GM18951 (cell line): ENCODE data around the gene COA8.

Experiments used
- POLR2A ChIP-seq: IDR thresholded peaks from 4 replicates; pipeline ENCODE4 v1.6.1; 2011; ENCODE audit warnings: mild to moderate bottlenecking; ENCODE audit not compliant: insufficient read length, insufficient read depth; ENCODE audit errors: extremely low read depth
- in situ Hi-C: fragments of 300-500 bp; cut with MboI; formaldehyde crosslinking; loops from one replicate; pipeline ENCODE4 v1.12.0; 2022; ENCODE audit warnings: low sequenced_read_pairs, mixed read lengths, inconsistent platforms; ENCODE audit not compliant: unreplicated experiment

COA8 gene

GRCh38 chr14:103562429-103563225 lies at the start of gene COA8, which contains the start of gene BAG5:
Gene COA8, plus strand, starts transcription at chr14:103562960. Its CDS starts 42 bp downstream, at chr14:103563002.
Gene BAG5, minus strand, starts transcription at chr14:103562657. Its CDS starts 1,493 bp downstream, at chr14:103561164.
- peak; percentile 75 for TF ChIP-seq POLR2A
- in situ Hi-C loops, result no loop called here

GRCh38 chr14:103514596-103515421 lies 48.0 kb upstream of the COA8 start:
- no peak for TF ChIP-seq POLR2A

GRCh38 chr14:103516426-103517173 lies 46.2 kb upstream of the COA8 start:
- no peak for TF ChIP-seq POLR2A
- in situ Hi-C loops, result no loop called here

More at GRCh38 chr14:103514596-103515421, 48.0 kb upstream of the COA8 start:
- in situ Hi-C loops, result no loop called here

GRCh38 chr14:103517174-103517566 lies 45.6 kb upstream of the COA8 start:
- in situ Hi-C loops, result no loop called here
- no peak for TF ChIP-seq POLR2A

GRCh38 chr14:103517721-103518421 lies 44.9 kb upstream of the COA8 start:
- TF ChIP-seq POLR2A, result no peak
- in situ Hi-C loops, result no loop called here

GRCh38 chr14:103518422-103519042 lies 44.2 kb upstream of the COA8 start:
- no peak for TF ChIP-seq POLR2A
- in situ Hi-C loops, result no loop called here

- in situ Hi-C loops, result no loop called here
- TF ChIP-seq POLR2A, result no peak
Measured at GRCh38 chr14:103519043-103519836, 43.5 kb upstream of the COA8 start.

- no peak for TF ChIP-seq POLR2A
- in situ Hi-C loops, result no loop called here
Measured at GRCh38 chr14:103519837-103520212, 42.9 kb upstream of the COA8 start.

GRCh38 chr14:103520269-103520656 lies 42.5 kb upstream of the COA8 start:
- TF ChIP-seq POLR2A, result no peak
- in situ Hi-C loops, result no loop called here

GRCh38 chr14:103520657-103521437 lies 41.9 kb upstream of the COA8 start:
- TF ChIP-seq POLR2A, result no peak
- in situ Hi-C loops, result no loop called here
